PC-3 (cell line): ENCODE data around the gene MAP2K2. TPM values are rescaled to one million over a fixed set of nuclear protein-coding genes. Genes with fewer than 3 reads are reported as not detected.
A peak's percentile ranks its signal among the peaks of the same experiment; 100 is the strongest.

Source experiments
- ATAC-seq: fragments of 200-7000 bp; cut with Tn5 transposase; 2 replicates; pipeline ENCODE4 v1.9.1; 2020; ENCODE audit warnings: mild to moderate bottlenecking, moderate library complexity
- BruUV-seq: library from RNA; stranded (reverse); fragments of 400-500 nt; replicated peaks from 2 replicates; lab custom pipeline; 2021; lab: Mats Ljungman, UMichigan
- CTCF ChIA-PET: fragments of 300-600 bp; sonication (Branson Sonifier 250); formaldehyde crosslinking; loops from one replicate; lab custom pipeline; 2022; ENCODE audit warnings: antibody characterized with exemption; lab: Charles Lee
- POLR2A ChIA-PET: fragments of 300-600 bp; sonication (Branson Sonifier 250); formaldehyde crosslinking; loops from one replicate; lab custom pipeline; 2022; ENCODE audit warnings: antibody characterized with exemption; ENCODE audit not compliant: unreplicated experiment; lab: Charles Lee
- DNase-seq: peaks from one replicate; pipeline ENCODE4 v3.0.0-alpha.2; 2015
- H2AFZ ChIP-seq: fragments of 300-600 bp; sonication (generic); 2 replicates; pipeline ENCODE4 v1.6.0; 2016; ENCODE audit warnings: antibody characterized with exemption, low read length
- H3F3A ChIP-seq: fragments of 300-600 bp; sonication (generic); one replicate; pipeline ENCODE4 v1.6.0; 2017; ENCODE audit warnings: antibody characterized with exemption, low read length, control low read depth, mild to moderate bottlenecking; ENCODE audit not compliant: unreplicated experiment
- H3K27ac ChIP-seq: fragments of 300-600 bp; sonication (generic); 2 replicates; pipeline ENCODE4 v1.5.1; 2016; ENCODE audit warnings: mild to moderate bottlenecking, low read length
- H3K27me3 ChIP-seq: fragments of 300-600 bp; sonication (generic); 2 replicates; pipeline ENCODE4 v1.6.1; 2016; ENCODE audit warnings: low read length, mixed read lengths
- H3K36me3 ChIP-seq: fragments of 300-600 bp; sonication (generic); 2 replicates; pipeline ENCODE4 v1.6.1; 2016; ENCODE audit warnings: low read depth, mixed run types, low read length, mixed read lengths
- H3K4me1 ChIP-seq: fragments of 300-600 bp; sonication (generic); 2 replicates; pipeline ENCODE4 v1.5.1; 2016; ENCODE audit warnings: low read length; ENCODE audit not compliant: insufficient read depth
- H3K4me2 ChIP-seq: fragments of 300-600 bp; sonication (generic); 2 replicates; pipeline ENCODE4 v1.6.0; 2016; ENCODE audit warnings: low read length
- H3K4me3 ChIP-seq: fragments of 300-600 bp; sonication (generic); 2 replicates; pipeline ENCODE4 v1.5.1; 2016; ENCODE audit warnings: mild to moderate bottlenecking, low read length, mixed read lengths
- H3K79me2 ChIP-seq: fragments of 300-600 bp; sonication (generic); 2 replicates; pipeline ENCODE4 v1.6.1; 2017; ENCODE audit warnings: low read length, mixed read lengths
- H3K9ac ChIP-seq: fragments of 300-600 bp; sonication (generic); 2 replicates; pipeline ENCODE4 v1.6.0; 2016; ENCODE audit warnings: mild to moderate bottlenecking, low read length
- H3K9me2 ChIP-seq: fragments of 300-600 bp; sonication (generic); replicated peaks from 2 replicates; pipeline ENCODE4 v1.6.1; 2016; ENCODE audit warnings: mixed run types, low read length, mixed read lengths
- H3K9me3 ChIP-seq: fragments of 300-600 bp; sonication (generic); 2 replicates; pipeline ENCODE4 v1.6.1; 2016; ENCODE audit warnings: low read length, mixed read lengths
- H4K20me1 ChIP-seq: fragments of 300-600 bp; sonication (generic); 2 replicates; pipeline ENCODE4 v1.6.1; 2016; ENCODE audit warnings: low read length, mixed read lengths
- CTCF ChIP-seq: fragments of 300-600 bp; sonication (generic); conservative IDR thresholded peaks from 2 replicates; pipeline ENCODE4 v1.5.1; 2017; ENCODE audit warnings: antibody characterized with exemption, low read depth, mild to moderate bottlenecking, low read length
- EZH2 ChIP-seq: fragments of 300-600 bp; sonication (generic); IDR thresholded peaks from one replicate; pipeline ENCODE4 v1.6.1; 2017; ENCODE audit warnings: antibody characterized with exemption, mild to moderate bottlenecking, low read length; ENCODE audit not compliant: unreplicated experiment
- EZH2phosphoT487 ChIP-seq: fragments of 300-600 bp; sonication (generic); IDR thresholded peaks from 2 replicates; pipeline ENCODE4 v1.6.1; 2018; ENCODE audit warnings: mild to moderate bottlenecking, antibody characterized with exemption, low read length, borderline replicate concordance
- intact Hi-C: fragments of 100-400 bp; cut with micrococcal nuclease; formaldehyde crosslinking; loops from 2 replicates; pipeline ENCODE4 v1.9.0; 2023
- total RNA-seq: library from RNA; depleted of rRNA; stranded (reverse); fragments of >200 nt; gene quantifications from 2 replicates; pipeline ENCODE4 v1.2.3, GENCODE V29; 2014

The MAP2K2 gene
- total RNA-seq, 1 experiment from 2014 or later, result 229 TPM

- ChIA-PET POLR2A (interaction anchor here (0.6 kb wide), 2 partner anchors 34 to 1826 kb away, joined by 3 read pairs; partner anchors contain the start of gene NDUFA11), CTCF (no interaction called here)
- DNase-seq (peak; percentile 20), ATAC-seq (peak; percentile 67)
- no TSS peak for BruUV-seq
- Histone ChIP-seq H3F3A (no peaks in the 10 kb centered on the region), H3K9me2 (no peaks in the 10 kb centered on the region), H3K9me3 (no peaks in the 10 kb centered on the region), H2AFZ (0 out of 2 replicates have a peak overlapping the region, but pooled peaks have one; percentile 42), H3K79me2 (no peaks in the 10 kb centered on the region), H3K4me1 (no peaks in the 10 kb centered on the region), H3K4me3 (peak overlapping the region; percentile 47; the same call in 1 of the 2 replicates), H3K4me2 (peak overlapping the region; percentile 51), H3K9ac (no peak overlapping the region), H3K27ac (no peak overlapping the region), H3K27me3 (no peaks in the 10 kb centered on the region), H3K36me3 (no peaks in the 10 kb centered on the region), H4K20me1 (no peaks in the 10 kb centered on the region)
- intact Hi-C loops, result no loop called here
- TF ChIP-seq EZH2phosphoT487 (no peak), CTCF (no peak), EZH2 (no peak)
Observed at GRCh38 chr19:4077800-4078684, 45.9 kb downstream of the MAP2K2 start.

GRCh38 chr19:4077007-4077374 is 46.9 kb downstream of the MAP2K2 start:
- CTCF ChIA-PET, result no interaction called here
- Histone ChIP-seq H3K79me2 (no peaks in the 10 kb centered on the region), H2AFZ (no peak overlapping the region), H3K27me3 (no peaks in the 10 kb centered on the region), H4K20me1 (no peaks in the 10 kb centered on the region), H3K9me2 (no peaks in the 10 kb centered on the region), H3F3A (no peaks in the 10 kb centered on the region), H3K4me2 (no peak overlapping the region), H3K27ac (no peak overlapping the region), H3K36me3 (no peaks in the 10 kb centered on the region), H3K9ac (no peak overlapping the region), H3K9me3 (no peaks in the 10 kb centered on the region), H3K4me1 (no peaks in the 10 kb centered on the region), H3K4me3 (no peak overlapping the region)
- no peak for ATAC-seq
- no TSS peak for BruUV-seq
- intact Hi-C loops, result no loop called here
- POLR2A ChIA-PET, result no interaction called here
- no peak for TF ChIP-seq CTCF
- TF ChIP-seq EZH2, result no peak
- no peak for TF ChIP-seq EZH2phosphoT487
- DNase-seq, result no peak

- Histone ChIP-seq H3K27ac (no peak overlapping the region), H3F3A (no peaks in the 10 kb centered on the region), H3K9me2 (no peaks in the 10 kb centered on the region), H3K4me3 (no peak overlapping the region), H3K4me2 (no peak overlapping the region), H3K36me3 (no peaks in the 10 kb centered on the region), H3K79me2 (no peaks in the 10 kb centered on the region), H3K9me3 (no peaks in the 10 kb centered on the region), H2AFZ (no peak overlapping the region), H3K27me3 (no peaks in the 10 kb centered on the region), H3K4me1 (no peaks in the 10 kb centered on the region), H3K9ac (no peak overlapping the region), H4K20me1 (no peaks in the 10 kb centered on the region)
- ChIA-PET POLR2A (no interaction called here), CTCF (no interaction called here)
- no TSS peak for BruUV-seq
- intact Hi-C loops, result no loop called here
- ATAC-seq (no peak), DNase-seq (no peak)
- no peak for TF ChIP-seq EZH2
- no peak for TF ChIP-seq CTCF
- no peak for TF ChIP-seq EZH2phosphoT487
Observed at GRCh38 chr19:4075373-4075772, 48.5 kb downstream of the MAP2K2 start.
